Hematopoietic multipotent progenitor cell treated with erythropoietin and hydrocortisone succinate and interleukin-3 and kit ligand, for 4 days (in vitro differentiated cells): ENCODE data around the gene HDAC4.

Experiments used
- DNase-seq: peaks from one replicate; pipeline ENCODE4 v3.0.0-alpha.2; 2015

Gene HDAC4

DNA sequence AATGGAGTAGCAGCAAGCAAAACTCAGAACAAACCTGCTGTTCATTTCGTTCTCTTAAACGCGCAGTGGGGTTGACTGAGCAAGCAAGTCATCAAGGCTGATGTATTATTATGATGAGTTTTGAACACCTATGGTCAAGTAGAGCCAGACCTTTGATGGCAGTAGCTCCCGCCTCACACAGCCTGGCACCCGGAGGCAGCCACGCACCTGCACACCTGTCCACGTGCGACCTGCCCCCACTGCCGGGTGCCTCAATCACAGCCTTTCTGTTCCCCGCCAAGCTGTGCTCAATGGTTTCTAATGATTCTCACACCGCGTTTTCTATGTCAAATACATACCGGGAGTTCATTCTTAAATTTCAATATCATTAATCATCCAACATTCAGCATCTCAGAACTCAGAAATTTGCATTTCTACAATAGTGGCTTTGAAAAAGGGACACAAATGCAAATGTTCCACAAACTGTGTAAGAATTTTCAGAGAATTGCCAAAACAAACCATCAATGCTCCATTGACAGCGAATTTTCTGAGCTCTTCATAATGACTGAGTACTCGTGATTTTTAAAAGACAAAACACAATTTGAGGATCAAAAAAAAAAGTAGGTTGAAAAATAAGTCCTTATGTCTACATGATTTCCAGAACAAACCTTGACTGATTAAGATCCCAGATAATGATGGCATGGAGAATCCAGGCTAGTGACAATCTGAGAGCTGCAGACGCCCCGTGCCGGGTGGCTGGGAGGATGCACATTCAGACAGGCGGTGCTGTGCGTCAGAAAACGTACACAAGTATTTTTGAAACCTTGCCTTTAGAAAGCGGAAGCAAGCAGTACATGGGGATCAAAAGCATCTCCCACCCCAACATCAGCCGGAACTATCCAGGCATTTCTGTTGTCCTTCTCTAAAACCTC lies 56.6 kb downstream of the HDAC4 start:
- no peak for DNase-seq

DNA sequence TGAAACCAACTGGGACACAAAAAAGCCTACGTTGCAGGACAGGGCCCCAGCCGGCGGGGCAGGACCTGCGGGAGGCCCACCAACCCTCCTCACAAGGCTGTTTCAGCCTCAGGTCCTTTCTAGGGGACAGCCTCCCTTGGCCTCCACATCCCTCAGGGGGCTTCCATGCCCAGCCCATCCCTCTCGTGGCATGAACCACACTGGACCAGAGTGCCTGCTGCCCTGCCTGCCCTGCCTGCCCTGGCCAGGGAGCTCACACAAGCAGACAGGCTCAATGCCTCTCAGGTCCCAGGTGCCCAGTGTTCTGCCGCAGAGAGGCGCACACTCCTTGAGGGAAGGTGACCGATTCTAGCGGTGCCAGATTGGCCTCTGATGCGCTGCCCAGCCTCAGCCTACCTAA lies 57.4 kb downstream of the HDAC4 start:
- DNase-seq: no peak

DNA sequence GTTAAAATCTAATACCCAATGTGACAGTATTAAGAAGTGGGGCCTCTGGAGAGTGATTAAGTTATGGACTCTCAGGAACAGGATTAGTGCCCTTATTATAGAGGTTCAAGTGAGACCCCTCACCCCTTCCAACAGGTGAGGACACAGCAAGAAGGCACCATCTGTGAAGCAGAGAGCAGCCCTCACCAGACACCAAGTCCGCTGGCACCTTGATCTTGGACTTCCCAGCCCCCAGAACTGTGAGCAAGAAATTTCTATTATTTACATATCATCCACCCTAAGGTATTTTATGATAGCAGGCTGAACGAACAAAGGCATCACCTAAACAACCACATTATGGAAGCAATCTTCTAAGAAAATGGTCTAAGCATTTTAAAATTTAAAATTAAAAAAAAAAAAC lies 59.0 kb downstream of the HDAC4 start:
- DNase-seq: no peak

DNA sequence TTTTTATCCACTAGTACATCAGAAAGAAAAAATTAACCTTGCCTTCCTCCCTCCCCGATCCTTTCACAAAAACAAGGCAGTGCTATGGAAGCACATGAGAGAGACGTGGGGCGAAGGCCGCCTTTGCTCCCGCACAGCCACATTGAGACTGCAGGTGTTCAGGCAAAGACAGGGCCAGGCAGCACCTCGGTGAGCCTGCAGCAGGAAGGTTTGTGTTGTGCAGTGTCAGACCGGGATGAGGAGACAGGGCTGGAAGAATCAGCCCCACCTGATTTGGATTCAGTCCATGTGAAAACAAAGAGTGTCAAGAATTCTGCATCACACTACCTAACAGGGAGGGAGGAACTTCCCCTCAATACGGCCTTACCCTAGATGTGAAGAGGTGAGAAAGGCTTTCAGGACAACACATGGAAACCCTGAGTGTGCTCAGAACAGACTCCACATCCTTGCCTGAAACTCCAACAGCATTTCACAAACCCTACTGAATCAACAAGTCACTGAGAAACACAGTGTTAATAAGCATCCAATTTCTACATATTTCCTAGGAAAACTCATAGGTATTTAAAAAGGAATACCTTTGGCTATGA lies 59.6 kb downstream of the HDAC4 start:
- no peak for DNase-seq

DNA sequence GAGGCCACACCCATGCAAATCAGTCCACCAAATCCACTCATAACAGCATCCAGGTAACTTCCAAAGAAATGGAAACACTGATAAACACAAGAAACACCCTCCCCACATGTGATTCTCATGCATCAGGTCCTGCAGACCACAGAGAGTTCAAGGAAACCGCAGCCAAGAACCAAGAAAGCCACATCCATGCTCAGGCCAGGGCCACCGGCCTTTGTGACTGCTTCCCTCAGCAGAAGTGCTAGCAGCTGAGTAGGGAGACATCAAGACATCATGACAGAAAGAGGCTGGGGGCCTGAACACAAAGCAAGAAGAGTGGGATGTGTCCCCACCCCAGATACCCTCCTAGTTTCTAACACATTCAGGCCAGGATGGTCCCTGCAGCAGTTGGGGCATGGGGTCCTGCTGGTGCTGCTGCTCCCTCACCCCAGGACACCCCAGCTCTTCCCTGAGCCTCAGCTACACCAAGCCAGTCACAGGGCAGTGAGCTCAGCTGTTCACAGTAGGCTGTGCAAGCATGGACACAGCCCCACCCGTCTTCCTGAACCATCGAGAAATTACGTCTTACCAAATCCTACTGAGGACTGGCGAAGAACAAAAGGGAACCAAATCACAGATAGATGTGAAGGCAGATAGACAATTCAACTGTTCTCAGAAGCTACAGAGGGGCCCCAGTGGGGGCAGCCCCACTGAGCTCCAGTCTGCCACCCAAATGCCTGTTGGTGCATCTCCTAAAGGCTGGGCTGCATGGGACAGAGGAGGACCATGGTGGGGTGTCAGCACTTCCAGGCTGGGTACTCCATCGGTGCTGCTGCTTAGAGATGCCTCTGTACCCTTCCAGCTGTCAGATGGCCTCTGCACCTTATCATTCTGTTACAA lies 60.9 kb downstream of the HDAC4 start:
- DNase-seq: peak; percentile 59

DNA sequence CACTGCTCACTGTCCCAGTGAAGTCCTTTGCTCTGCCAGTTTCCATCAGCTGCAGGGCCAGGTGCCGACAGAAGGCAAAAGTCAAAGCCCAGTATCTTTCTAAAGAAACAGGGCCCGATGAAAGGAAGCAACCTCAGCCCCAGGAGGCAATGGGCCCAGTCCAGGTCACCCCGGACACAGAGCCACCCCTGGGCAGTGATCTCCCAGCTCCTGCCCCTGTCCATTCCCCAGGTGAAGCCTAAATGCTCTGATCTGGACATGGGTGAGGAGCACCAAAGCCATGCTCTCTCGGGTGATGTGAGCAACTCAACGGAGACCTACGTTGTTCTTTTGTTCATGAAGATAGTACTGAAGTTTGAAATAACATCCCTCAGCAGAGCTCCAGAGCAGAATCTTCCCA lies 61.6 kb downstream of the HDAC4 start:
- no peak for DNase-seq

DNA sequence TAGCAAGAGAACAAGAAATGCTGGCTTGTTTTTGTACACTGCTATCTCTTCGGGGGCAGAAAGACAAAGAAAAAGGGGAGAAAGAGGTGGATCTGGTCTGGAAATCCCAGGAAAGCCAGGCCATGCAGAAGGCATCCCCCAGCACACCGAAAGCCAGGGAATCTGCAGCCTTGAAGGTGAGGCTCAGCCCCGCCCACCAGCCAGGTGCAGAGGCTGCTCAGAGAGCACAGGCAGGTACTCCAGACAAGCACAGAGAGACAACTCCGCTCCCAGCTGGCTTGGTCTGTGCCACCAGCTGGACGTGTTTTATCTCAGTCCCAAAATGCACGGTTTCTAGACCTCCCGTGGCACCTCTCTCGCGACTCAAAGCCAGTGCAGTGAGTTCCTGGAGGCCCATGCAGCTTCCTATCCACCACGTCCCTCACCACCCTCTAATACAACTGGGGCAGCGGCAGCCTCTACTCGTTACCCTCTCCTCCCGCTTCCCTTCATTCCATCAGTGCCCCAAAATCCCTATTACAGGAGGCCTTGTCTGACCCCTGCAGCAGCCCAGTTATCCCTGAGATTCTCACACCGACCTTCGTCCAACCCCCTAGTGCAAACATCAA lies 62.8 kb downstream of the HDAC4 start:
- no peak for DNase-seq

DNA sequence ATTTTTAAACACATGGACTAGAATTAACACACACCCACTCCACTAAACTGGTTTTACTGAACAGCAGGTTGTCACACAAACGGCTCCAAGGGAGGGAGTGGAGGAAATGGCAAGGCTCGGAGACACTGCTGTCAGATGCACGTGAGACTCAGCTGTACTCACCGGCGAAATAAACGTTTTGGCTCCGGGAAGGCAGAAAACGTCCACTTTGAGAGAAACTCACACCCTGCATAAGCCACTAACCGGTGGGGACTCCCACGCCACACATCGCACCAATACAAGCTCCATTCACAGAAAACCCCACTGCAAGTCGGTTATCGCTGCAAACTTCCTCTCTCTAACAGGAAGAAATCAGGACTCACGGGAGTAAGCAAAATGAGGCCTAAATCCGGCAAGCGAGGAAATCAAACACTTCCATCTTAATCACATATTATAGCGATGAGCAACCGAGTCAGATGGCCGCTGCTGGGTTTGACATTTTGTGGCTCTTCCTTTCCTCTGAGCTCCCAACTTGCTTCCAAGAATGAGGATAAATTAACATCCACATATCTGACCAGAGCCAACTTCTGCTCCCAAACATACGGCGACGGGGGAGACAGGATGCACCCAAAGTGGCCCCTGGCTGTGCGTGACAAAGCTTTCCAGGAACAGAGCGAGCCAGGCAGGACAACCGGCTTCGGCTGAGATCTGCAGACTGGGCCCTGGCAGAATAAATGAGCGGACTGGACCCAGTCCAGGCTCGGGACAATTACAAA lies 63.5 kb downstream of the HDAC4 start:
- DNase-seq: no peak

DNA sequence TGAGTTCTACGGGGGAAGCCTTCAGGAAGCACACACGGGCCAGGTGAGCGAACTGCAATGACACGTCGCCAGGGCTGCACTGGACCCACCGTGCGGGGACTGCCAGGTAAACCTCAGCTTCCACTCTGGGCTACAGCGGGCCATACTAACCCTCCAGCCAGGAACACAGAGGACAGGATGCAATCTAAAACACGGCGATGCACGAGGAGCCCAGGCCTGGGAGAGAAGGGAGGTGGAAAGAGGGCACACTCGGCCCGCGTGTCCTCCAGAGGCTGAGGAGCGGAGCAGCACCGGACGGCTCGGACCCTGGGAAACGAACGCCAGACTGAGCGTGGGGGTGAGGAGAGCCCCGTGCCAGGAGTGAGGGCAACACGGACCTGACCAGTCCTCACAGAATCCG lies 69.3 kb downstream of the HDAC4 start:
- no peak for DNase-seq

DNA sequence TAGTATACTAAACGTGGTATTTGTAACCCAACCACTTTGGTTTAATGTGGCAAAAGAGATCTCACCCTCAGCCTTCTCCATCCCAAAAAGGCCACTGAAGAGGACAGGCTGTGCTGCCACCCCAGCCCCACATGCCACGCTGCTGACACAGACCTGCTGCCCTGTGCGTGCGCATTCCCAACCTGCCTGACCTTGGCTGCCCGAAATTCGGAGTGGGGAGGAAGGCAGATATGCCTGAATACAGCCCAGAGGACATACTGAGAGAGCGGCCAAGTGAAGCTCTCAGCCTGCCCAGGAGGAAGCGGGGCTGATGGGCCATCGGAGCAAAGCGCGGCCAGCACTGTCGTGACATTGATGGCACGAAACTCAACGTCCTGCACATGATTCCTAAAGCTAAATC lies 70.0 kb downstream of the HDAC4 start:
- no peak for DNase-seq

DNA sequence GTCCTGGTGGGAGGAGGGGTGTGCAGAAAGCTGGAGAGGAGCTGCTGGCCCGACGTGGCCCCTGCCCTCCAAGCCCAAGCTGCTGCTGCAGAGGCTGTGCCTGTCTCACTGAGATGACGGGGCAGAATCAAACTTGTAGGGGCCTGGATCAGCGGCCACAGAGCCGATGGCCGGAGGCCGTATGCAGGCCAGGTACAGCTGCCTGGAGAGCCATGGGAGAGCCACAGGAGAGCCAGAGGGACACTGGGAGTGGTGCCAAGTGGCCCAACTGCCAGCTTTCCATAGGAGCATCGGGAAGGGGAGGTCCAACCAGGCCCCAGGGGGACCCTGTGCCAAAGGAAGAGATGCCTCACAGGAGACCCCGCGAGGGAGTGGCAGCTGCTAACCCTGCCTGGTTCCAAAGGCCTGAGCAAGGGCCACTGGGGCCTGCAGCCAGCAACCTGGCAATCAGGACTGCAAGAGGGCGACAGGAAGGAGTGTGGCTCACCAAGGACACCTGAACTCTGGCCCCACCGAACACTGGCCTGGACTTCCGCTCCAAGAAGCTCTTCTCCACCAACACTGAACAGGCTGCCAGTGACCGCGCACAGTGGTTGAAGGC lies 70.7 kb downstream of the HDAC4 start:
- no peak for DNase-seq

DNA sequence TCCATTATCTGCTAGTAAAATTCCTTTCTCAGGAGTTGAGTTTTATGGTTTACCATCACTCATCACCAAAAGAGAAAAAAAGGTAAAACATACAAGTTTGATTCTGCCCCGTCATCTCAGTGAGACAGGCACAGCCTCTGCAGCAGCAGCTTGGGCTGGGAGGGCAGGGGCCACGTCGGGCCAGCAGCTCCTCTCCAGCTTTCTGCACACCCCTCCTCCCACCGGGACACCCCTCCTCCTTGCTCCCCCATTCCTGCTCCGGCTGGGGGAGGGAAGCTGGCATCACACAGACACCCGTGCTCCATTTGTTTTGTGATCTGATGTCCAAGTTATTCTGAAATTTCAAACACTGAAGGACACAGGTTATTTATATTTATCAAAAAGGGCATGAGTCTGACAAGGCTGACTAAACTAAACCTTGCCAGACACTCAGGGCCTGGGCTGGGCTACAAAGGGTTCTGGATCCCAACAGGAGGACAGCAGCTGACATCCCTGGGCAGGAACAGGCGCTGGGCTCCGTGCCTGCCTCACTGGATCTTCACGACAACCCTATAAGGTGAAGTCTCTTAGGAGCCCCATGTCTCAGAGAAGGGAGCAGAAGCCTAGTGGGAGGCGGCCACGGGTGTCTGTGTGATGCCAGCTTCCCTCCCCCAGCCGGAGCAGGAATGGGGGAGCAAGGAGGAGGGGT lies 71.4 kb downstream of the HDAC4 start:
- no peak for DNase-seq

DNA sequence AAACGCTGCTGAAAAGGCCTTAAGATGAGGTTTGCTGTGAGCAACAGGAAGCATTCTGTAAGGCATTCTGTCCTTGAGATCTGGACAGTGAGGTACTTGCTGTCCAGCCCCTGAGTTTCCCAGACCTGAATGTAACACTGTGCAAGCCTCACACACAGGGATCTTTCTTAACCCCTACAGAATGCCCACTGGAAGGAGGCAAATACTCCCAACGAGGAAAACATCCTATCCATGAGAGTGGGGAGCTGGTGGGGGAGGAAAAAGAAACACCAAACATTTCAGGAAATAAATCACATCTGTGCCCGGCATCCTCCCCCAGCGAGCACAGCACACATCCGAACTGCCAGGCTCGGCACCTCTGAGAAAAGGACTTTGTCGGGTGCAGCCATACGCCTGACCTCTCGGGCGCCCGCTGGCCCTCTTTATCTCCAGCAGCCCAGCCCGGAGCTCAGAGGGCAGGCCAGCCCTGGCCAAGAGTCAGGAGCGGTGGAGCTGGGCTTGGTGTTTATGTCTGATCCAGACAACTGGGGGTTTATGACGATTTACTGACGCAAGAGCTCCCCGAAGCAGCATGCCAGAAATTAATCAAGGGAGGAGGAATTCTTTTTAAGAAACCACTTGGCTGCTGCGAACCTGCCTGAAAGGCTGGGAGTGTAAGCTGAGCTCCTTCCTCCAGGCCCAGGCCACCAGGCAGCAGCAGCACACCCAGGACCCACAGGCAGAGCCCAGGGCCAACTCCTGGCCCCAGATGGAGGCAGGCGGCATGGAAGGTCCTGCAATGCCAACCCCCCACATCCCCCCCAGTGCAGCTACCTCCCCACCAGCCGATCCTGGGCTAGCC lies 72.2 kb downstream of the HDAC4 start:
- DNase-seq: no peak

DNA sequence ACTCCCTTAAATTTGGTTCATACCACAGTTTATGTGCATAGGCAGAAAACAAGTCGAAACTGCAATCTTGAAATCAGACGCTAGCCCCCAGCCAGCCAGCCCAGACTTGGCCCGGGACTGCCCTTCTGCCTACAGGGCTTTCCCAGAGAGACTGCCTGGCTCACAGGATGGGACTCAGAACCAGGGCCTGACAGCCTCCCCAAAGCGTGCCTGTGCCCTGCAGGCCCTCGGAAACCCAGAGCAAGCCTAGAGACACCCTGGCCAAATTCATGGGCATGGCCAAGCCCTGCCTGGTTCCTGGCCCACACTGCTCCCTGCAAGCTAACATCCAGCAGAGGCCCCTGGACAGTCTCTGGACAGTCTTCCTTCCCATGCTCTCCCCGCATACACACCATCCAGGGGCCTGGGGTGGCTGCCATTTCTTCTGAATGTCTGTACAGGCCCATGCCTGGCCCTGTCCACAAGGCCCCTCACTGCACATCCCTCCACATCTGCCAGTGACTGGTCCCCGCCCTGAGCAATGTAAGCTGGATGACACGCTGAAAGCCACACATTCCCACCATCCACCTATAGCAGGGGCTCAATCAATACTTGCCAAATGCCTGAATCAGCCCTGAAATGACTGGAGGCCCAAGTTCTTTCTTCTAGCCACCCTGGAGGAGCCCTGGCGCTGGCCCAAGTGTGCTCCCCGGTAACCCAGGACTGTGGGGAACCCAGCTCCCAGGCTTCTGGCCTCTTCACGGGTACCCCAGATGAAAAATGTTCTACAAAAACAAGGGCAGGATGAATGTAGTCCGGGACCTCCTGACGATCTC lies 73.1 kb downstream of the HDAC4 start:
- DNase-seq: no peak

DNA sequence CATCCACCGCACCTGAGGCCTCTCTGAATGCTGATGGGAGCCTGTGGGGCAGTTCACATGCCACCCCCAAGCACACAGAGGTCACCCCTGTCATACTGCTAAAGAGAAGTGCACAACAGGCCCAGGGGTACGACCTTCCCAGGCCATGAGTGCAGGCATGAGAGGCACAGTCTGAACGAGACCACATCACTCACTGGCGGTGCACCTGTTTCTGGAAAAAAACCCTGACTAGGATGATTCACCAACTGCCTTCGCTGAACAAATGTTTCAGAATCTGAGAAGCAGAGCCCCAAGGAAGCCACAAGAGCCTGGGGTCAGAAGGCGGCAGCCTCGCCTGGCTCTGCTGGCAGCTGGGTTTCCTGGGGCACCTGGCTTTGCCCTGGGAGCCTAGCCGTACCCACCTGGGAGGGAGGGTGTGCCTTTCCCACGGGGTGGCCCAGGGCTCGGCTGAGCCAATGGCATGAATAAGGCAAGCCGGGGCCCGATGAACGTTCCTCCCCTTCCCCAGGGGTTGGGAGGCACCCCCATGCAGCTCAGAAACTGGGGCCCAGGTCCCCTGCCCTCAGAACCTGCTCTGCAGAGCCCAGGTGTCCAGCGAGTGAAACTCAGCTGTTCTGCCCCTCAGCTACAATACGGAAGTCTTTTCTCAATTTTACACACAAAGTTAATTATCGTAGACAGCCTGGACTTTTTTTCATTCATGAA lies 73.8 kb downstream of the HDAC4 start:
- DNase-seq: peak; percentile 38

DNA sequence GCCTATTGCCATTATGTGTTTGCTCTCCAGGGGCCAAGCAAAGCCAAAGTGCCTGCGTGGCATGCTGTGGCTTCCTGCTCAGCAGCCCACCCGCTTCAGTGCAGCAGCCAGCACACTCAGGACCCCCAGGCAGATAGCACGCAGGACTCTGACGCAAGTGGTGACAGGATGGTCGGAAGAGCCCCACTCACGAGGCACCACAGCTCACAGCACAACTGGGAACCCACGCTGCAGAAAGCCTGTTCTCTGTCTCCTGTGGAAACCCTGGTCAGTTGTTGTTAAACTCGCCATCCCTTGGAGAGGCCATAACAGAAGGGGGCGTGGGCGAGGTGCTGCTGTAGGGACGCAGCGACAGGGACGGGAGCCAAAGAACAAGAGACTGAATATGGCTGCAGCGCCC lies 76.4 kb downstream of the HDAC4 start:
- DNase-seq: no peak

DNA sequence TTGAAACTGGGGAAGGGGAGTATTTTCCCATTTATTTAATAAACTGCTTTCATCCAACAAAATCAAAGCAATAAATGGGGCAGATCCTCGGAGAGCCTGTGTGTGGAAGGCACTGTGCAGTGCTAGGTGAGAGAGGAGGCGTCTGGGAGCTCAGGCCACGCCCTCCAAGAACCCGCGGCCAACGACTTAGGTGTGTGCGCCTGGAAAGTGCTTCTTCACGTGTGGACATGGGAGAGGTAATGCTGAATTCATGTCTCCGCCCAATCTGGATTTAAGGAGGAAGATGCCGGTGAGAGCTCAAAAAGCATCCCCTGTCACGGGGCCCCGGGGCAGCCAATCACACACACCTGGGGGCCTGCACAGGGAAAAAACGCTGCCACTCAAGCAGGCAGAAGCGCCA lies 77.4 kb downstream of the HDAC4 start:
- DNase-seq: no peak

DNA sequence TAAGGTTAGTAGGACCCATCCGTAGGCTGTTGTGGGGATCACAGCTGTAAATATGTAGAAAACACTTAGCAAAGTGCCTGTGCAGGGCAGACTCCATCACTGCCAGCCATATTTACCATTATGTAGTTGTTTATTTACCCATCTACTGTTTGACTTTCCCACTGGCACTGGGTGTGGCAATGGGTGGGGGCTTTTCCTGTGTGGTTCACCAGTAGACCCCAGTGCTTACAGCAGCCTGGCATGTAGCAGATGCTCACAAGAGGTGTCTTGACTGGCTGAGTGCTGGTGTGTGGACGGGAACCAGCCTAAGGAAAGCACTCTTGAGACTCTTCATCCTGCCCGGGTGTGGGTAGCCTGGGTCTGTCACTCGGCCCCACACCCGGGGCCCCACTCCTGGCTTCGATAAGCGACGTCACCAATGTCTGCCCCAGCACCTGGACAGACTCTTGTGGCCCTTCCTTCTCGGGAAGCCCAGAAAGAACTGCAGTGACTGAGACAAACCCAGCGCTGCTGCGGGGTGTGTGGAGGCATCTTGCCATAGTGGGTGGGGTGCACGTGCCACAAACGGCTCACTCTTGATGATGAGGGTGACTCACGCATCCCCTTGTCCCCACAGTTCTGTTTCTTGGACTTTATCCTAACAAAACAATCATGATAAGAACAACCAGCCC lies 78.3 kb downstream of the HDAC4 start:
- peak; percentile 82 for DNase-seq
